Hepatocyte (in vitro differentiated cells): ENCODE measurements around the gene HSPA12A.

Source experiments
- CTCF ChIP-seq: fragments of 200-600 bp; sonication (generic); IDR thresholded peaks from 2 replicates; pipeline ENCODE4 v1.5.1; 2016; ENCODE audit warnings: antibody characterized with exemption, mild to moderate bottlenecking; ENCODE audit not compliant: poor library complexity
- EZH2 ChIP-seq: fragments of 200-600 bp; sonication (generic); IDR thresholded peaks from 2 replicates; pipeline ENCODE4 v1.6.1; 2016; ENCODE audit warnings: antibody characterized with exemption, mild to moderate bottlenecking, borderline replicate concordance

- TF ChIP-seq CTCF = no peak
- no peak for TF ChIP-seq EZH2
Measured at GRCh38 chr10:116763440-116763839, 21.1 kb upstream of the HSPA12A start.
